Femur (tissue), 1 donor: Measurements from ENCODE around the gene ADCK1.

Experiments used
- DNase-seq: peaks from one replicate; pipeline ENCODE4 v3.0.0-alpha.2; 2017

ADCK1 gene

DNA sequence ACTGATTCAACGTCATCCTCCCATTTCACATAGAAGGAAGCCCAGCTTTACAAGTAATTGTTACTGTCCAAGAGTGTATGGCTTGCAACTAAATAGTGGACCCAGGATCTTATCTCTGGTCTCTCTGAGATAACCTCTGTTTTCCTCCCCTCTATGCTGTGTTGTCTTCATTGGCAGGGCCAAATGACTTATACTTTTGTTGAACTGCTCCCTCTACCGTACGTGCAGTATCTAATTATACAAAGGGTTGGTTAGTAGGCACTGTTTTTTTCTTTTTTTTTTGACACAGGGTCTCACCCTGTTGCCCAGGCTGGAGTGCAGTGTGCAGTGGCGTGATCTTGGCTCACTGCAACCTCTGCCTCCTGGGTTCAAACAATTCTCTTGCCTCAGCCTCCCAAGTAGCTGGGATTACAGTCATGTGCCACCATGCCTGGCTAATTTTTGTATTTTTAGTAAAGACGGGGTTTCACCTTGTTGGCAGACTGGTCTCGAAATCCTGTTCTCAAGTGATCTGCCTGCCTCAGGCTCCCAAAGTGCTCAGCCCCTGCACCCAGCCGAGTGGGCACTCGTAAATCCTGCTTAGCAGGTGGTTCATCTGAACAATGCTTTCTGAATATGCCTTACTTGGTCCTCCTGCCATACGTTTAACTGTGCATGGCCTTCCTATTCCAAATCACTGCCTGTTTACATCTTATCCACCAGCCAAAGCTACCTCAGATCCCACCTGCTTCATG lies 162.1 kb downstream of the ADCK1 start:
- no peak for DNase-seq

- no peak for DNase-seq
Observed at GRCh38 chr14:77962731-77963520, 163.0 kb downstream of the ADCK1 start.

GRCh38 chr14:77964586-77964985 lies 164.7 kb downstream of the ADCK1 start:
- DNase-seq: no peak

GRCh38 chr14:77965050-77965449 lies 165.1 kb downstream of the ADCK1 start:
- DNase-seq: no peak

DNA sequence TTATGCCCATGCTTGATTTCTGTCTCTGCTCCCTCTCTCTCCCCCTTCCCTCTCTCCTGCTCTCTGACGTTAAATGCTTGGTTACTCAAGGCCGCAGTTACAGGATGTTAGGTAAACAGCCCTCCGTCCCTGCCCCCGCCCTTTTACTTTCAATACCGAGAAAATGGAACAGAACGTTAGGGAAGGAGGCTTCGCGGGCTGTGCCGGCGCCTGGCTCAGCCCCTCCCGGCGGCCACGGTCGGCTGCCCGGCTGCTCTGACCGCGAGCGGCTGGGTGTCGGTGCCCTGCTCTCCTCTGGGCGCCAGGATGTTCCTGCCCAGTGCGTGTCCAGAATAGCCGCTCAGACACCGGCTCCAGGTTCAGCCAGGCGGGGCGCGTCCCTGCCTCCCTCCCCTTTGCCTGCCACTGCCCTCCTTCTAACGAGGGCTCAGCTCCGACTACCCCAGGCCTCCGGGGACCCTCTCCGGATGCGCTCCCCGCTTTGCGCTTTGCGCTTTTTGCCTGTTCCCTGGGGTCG lies 166.1 kb downstream of the ADCK1 start:
- DNase-seq: peak; percentile 43

- no peak for DNase-seq
Observed at GRCh38 chr14:77967110-77967509, 167.2 kb downstream of the ADCK1 start.

DNA sequence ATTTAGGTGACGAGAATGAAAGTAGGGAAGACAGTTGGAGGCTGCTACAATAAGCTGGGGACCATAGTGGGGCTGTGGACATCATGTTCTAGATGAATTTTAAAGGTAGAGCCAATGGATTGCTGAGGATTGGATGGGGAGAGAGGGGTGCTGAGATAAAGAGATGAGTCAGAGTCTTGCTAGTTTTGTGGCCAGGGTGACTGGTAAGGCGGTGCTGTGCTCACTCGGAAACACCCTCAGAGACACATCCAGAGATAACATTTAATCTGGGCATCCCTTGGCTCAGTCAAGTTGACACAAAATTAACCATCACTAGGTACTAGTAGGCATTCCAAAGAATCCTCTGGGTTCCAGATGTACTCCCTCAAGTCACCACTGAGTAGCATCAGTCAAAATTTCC lies 170.7 kb downstream of the ADCK1 start:
- DNase-seq: no peak

GRCh38 chr14:77973246-77973645 lies 173.3 kb downstream of the ADCK1 start:
- DNase-seq: no peak

- DNase-seq: no peak
Observed at GRCh38 chr14:77976591-77976990, 176.7 kb downstream of the ADCK1 start.

GRCh38 chr14:77979171-77979570 lies 179.3 kb downstream of the ADCK1 start:
- no peak for DNase-seq

DNA sequence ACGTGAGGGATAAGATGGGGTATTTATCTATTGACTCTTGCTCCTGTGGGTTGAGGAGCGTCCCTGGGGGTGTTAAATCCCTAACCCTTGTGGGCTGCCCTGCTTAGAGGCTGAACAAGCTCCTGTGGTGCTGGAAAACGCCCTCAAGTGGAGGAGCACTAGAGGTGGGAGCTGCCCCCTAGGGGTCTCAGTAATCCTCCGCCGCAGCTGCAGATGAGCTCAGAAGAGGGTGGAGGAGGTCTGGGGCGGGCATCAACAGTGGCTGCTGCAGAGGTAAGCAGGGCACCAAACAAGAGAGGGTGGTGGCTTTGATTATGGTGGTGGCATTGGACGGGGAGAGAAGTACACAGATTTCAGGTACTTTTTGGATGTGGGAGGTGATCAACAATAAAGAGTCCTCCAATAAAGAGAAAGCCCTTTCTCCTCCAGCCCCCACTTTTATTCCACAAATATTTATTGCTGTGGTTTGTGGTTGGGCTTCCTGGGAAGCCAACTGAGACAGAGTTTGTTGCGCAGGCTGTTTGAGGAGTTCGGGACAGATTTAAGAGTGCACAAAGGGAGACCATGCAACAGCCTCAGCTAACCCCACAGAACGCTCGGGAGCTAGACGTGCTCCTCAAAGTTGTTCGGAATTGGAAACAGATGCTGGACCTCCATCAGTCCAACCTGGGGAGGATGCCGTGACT lies 179.9 kb downstream of the ADCK1 start:
- no peak for DNase-seq

DNA sequence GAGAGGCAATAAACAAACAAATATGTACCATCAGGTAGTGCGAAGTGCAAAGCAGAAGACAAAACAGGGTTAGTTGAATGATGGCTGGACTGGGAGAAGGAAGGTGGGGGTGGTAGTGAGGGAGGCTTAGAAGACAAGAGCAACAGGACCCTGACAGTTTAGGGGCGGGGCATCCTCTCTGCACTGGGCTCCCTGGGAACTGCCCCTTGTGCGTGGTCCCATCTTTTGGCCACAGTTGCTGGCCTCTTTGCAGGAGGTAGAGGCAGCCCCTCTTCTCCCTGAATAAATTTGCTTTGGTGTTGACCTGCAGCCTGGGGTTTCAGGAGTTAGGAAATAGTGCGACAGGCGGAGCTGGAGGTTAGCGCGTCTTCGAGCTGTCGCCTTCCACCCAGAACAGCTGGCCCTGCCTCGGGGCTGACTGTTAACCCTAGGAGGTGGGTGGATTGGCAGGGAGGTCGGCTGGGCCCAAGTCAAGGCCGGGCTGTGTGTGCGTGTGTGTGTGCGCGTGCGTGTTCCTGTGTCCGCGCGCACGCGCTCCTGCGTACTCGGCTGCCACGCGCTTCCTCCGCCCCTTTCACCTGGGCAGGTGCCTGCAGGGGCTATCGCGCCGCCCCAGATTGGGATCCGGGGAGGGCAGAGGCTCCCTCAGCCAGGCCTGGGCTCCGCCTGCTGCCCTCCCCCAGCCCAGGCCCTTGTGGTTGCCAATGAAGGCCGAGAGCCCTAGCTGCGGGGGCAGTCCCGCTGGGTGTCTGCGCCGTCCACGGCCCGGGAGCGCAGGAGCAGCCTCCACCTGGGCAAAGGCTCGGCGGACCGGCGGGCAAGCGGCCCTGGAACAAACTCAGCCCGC lies 180.8 kb downstream of the ADCK1 start:
- DNase-seq: no peak
